ENCODE results near the gene ZBTB38.

DNA sequence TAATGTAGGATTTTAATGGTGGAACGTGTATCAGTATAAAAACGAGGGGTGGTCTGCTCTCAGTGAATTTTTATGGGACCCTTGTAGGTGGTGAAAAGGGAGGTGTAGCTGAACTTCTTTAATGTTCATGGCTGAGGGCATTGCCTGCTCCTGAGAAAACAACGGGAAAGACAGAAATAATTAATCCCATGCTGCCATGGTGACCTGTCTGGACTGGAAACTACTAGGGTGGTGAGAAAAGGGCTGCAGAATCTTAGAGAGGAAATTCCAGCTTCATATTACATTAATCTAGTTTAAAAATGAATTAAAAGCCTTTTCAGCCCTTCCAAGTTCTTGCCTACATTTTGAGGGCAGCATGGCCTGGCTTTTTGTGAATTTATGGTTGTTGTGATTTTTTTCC lies 47.6 kb downstream of the ZBTB38 start:
- TF ChIP-seq POLR2A (IDR thresholded peaks at IDR 0.05) (no peak), EP300 (IDR thresholded peaks at IDR 0.05) (no peak)
- TF ChIP-seq, protein P1, sequence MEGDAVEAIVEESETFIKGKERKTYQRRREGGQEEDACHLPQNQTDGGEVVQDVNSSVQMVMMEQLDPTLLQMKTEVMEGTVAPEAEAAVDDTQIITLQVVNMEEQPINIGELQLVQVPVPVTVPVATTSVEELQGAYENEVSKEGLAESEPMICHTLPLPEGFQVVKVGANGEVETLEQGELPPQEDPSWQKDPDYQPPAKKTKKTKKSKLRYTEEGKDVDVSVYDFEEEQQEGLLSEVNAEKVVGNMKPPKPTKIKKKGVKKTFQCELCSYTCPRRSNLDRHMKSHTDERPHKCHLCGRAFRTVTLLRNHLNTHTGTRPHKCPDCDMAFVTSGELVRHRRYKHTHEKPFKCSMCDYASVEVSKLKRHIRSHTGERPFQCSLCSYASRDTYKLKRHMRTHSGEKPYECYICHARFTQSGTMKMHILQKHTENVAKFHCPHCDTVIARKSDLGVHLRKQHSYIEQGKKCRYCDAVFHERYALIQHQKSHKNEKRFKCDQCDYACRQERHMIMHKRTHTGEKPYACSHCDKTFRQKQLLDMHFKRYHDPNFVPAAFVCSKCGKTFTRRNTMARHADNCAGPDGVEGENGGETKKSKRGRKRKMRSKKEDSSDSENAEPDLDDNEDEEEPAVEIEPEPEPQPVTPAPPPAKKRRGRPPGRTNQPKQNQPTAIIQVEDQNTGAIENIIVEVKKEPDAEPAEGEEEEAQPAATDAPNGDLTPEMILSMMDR (IDR thresholded peaks at IDR 0.05): no peak

Data from tibial nerve (tissue), 4 donors.